ENCODE results near the gene BPGM.

GRCh38 chr7:134639683-134640279 lies 6.9 kb upstream of the BPGM start:
- no peak for TF ChIP-seq CTCF (conservative IDR thresholded peaks at IDR 0.05; ENCODE audit: low read depth, low read length)
- no peak for TF ChIP-seq EZH2 (IDR thresholded peaks at IDR 0.05; ENCODE audit: borderline replicate concordance, low read depth, low read length, poor library complexity, severe bottlenecking)
